Activated CD8-positive, alpha-beta memory T cell treated with anti-CD3 and anti-CD28 coated beads, Interleukin-2, amount 10 ng/mL, durations not matched to agents 7 days and 5 days (primary cell): ENCODE results near the gene DMC1. TPM values are rescaled to one million over a fixed set of nuclear protein-coding genes. Genes with fewer than 3 reads are reported as not detected.

ENCODE experiments used
- total RNA-seq, 2 experiments: library from RNA; stranded (reverse); gene quantifications; one replicate each; pipeline ENCODE4 v1.2.3, GENCODE V29; 2021

The DMC1 gene
- total RNA-seq, 2 experiments from 2014 or later, result 13.6 to 16.9 TPM

Other genes with a start within 250 kb of the DMC1 start
- gene KCNJ4, start 115.0 kb downstream of the DMC1 start, total RNA-seq, result not detected
- 1 to 10 TPM in 1 of 2 experiments, under 1 TPM in 1; 0.23 to 1.2 TPM for gene KDELR3, start 102.1 kb downstream of the DMC1 start, total RNA-seq
- gene DDX17, start 63.9 kb downstream of the DMC1 start, total RNA-seq, result 100 to 1,000 TPM; 452 to 527 TPM
- under 1 TPM; 0.12 to 0.40 TPM for gene FAM227A, start 86.2 kb upstream of the DMC1 start, total RNA-seq
- gene CBY1, start 86.5 kb upstream of the DMC1 start, total RNA-seq, result 10 to 100 TPM; 11.2 to 12.0 TPM
- gene TOMM22, start 111.8 kb upstream of the DMC1 start, total RNA-seq, result 10 to 100 TPM; 61.1 to 94.9 TPM
- gene JOSD1, start 130.8 kb upstream of the DMC1 start, total RNA-seq, result 10 to 100 TPM; 74.0 to 77.0 TPM
- gene GTPBP1, start 135.8 kb upstream of the DMC1 start, total RNA-seq, result 100 to 1,000 TPM; 116 to 146 TPM
- 100 to 1,000 TPM; 320 to 412 TPM for gene SUN2, start 185.8 kb upstream of the DMC1 start, total RNA-seq
- 1 to 10 TPM; 8.2 to 8.9 TPM for gene DNAL4, start 224.0 kb upstream of the DMC1 start, total RNA-seq